IMR-90 (cell line): ENCODE measurements around the gene ERLIN1. TPM values are rescaled to one million over a fixed set of nuclear protein-coding genes. Genes with fewer than 3 reads are reported as not detected.

Experiments
- ATAC-seq: fragments of 200-7000 bp; cut with Tn5 transposase; 2 replicates; pipeline ENCODE4 v1.9.1; 2020; ENCODE audit warnings: low read depth, mild to moderate bottlenecking, moderate library complexity
- BruUV-seq: library from RNA; stranded (reverse); fragments of 400-500 nt; replicated peaks from 2 replicates; lab custom pipeline; 2021; lab: Mats Ljungman, UMichigan
- CTCF ChIA-PET: fragments of 300-600 bp; formaldehyde crosslinking; extraction: SDS; loops from one replicate; lab custom pipeline; 2021; ENCODE audit warnings: antibody characterized with exemption; lab: Yijun Ruan, JAX
- POLR2A ChIA-PET: fragments of 300-600 bp; sonication (Branson Sonifier 250); formaldehyde crosslinking; loops from one replicate; lab custom pipeline; 2022; ENCODE audit warnings: antibody characterized with exemption; ENCODE audit not compliant: unreplicated experiment; lab: Charles Lee
- DNase-seq: peaks from one replicate; pipeline ENCODE4 v3.0.0; 2013
- H2AFZ ChIP-seq: replicated peaks from 2 replicates; pipeline ENCODE3; 2013; ENCODE audit warnings: low read length, mild to moderate bottlenecking; ENCODE audit not compliant: poor library complexity
- H2AK5ac ChIP-seq: 2 replicates; pipeline ENCODE4 v1.6.1; 2013; ENCODE audit warnings: low read depth, low read length, inconsistent platforms
- H2AK9ac ChIP-seq: replicated peaks from 2 replicates; pipeline ENCODE3; 2013; ENCODE audit warnings: mild to moderate bottlenecking, low read depth, low read length, moderate library complexity; ENCODE audit not compliant: poor library complexity
- H2BK120ac ChIP-seq: 2 replicates; pipeline ENCODE4 v1.6.1; 2013; ENCODE audit warnings: low read depth, low read length, inconsistent platforms
- H2BK15ac ChIP-seq: 3 replicates; pipeline ENCODE4 v1.6.1; 2013; ENCODE audit warnings: low read depth, low read length, inconsistent platforms
- H2BK20ac ChIP-seq: 2 replicates; pipeline ENCODE4 v1.6.1; 2013; ENCODE audit warnings: low read depth, mild to moderate bottlenecking, inconsistent platforms, low read length, moderate library complexity
- H2BK5ac ChIP-seq: 2 replicates; pipeline ENCODE4 v1.6.1; 2013; ENCODE audit warnings: mild to moderate bottlenecking, low read depth, low read length, inconsistent platforms; ENCODE audit not compliant: poor library complexity, severe bottlenecking
- H3K14ac ChIP-seq: replicated peaks from 2 replicates; pipeline ENCODE4 v1.6.1; 2013; ENCODE audit warnings: low read depth, low read length, inconsistent platforms
- H3K18ac ChIP-seq: 2 replicates; pipeline ENCODE4 v1.6.1; 2013; ENCODE audit warnings: low read depth, low read length, control low read depth
- H3K23ac ChIP-seq: 2 replicates; pipeline ENCODE4 v1.6.1; 2013; ENCODE audit warnings: low read depth, low read length, inconsistent platforms
- H3K27ac ChIP-seq: 2 replicates; pipeline ENCODE4 v1.5.1; 2013; ENCODE audit warnings: mild to moderate bottlenecking, control low read depth, low read length; ENCODE audit not compliant: insufficient read depth
- H3K27me3 ChIP-seq: 2 replicates; pipeline ENCODE4 v1.6.1; 2013; ENCODE audit warnings: low read length; ENCODE audit not compliant: control insufficient read depth, insufficient read depth
- H3K36me3 ChIP-seq: 2 replicates; pipeline ENCODE4 v1.6.1; 2013; ENCODE audit warnings: low read length, mixed read lengths; ENCODE audit not compliant: control insufficient read depth, insufficient read depth
- H3K4ac ChIP-seq: 2 replicates; pipeline ENCODE4 v1.6.1; 2013; ENCODE audit warnings: low read depth, low read length, inconsistent platforms
- H3K4me1 ChIP-seq: 2 replicates; pipeline ENCODE4 v1.6.1; 2013; ENCODE audit warnings: low read length, mixed read lengths; ENCODE audit not compliant: control insufficient read depth, insufficient read depth
- H3K4me2 ChIP-seq: 2 replicates; pipeline ENCODE4 v1.6.1; 2013; ENCODE audit warnings: low read depth, mild to moderate bottlenecking, control low read depth, low read length, moderate library complexity
- H3K4me3 ChIP-seq: 2 replicates; pipeline ENCODE4 v1.5.1; 2013; ENCODE audit warnings: low read depth, mild to moderate bottlenecking, control low read depth, low read length, moderate library complexity; ENCODE audit not compliant: insufficient read depth
- H3K56ac ChIP-seq: 2 replicates; pipeline ENCODE4 v1.6.1; 2013; ENCODE audit warnings: low read length, inconsistent platforms; ENCODE audit not compliant: insufficient read depth; ENCODE audit errors: extremely low read depth
- H3K79me1 ChIP-seq, 2 experiments: 2 replicates each; pipeline ENCODE4 v1.6.1; 2013; ENCODE audit warnings: low read length in 2 of 2, inconsistent platforms in 1 of 2, low read depth in 1 of 2
- H3K9ac ChIP-seq: 2 replicates; pipeline ENCODE4 v1.6.1; 2013; ENCODE audit warnings: low read depth, low read length, control low read depth
- H3K9me1 ChIP-seq: 2 replicates; pipeline ENCODE4 v1.6.1; 2013; ENCODE audit warnings: low read length, inconsistent platforms; ENCODE audit not compliant: insufficient read depth
- H3K9me3 ChIP-seq: 2 replicates; pipeline ENCODE4 v1.6.1; 2013; ENCODE audit warnings: low read length; ENCODE audit not compliant: control insufficient read depth, insufficient read depth
- H4K20me1 ChIP-seq: 2 replicates; pipeline ENCODE4 v1.6.1; 2013; ENCODE audit warnings: low read length, inconsistent platforms; ENCODE audit not compliant: insufficient read depth
- H4K5ac ChIP-seq: 2 replicates; pipeline ENCODE4 v1.6.1; 2013; ENCODE audit warnings: mild to moderate bottlenecking, low read depth, low read length, control low read depth
- H4K8ac ChIP-seq, 2 experiments: 2 replicates each; pipeline ENCODE4 v1.6.1; 2013; ENCODE audit warnings: low read depth in 2 of 2, low read length in 2 of 2, control low read depth in 1 of 2, inconsistent platforms in 1 of 2
- H4K91ac ChIP-seq: 2 replicates; pipeline ENCODE4 v1.6.1; 2013; ENCODE audit warnings: low read depth, low read length, inconsistent platforms; ENCODE audit not compliant: insufficient read depth
- CEBPB ChIP-seq: IDR thresholded peaks from 2 replicates; pipeline ENCODE4 v1.6.1; 2012; ENCODE audit warnings: low read depth, low read length, improper control_type of control experiment
- CHD1 ChIP-seq: IDR thresholded peaks from 2 replicates; pipeline ENCODE4 v1.6.1; 2012; ENCODE audit warnings: low read depth, low read length, improper control_type of control experiment
- MAFK ChIP-seq: IDR thresholded peaks from 2 replicates; pipeline ENCODE4 v1.6.1; 2012; ENCODE audit warnings: low read depth, low read length, improper control_type of control experiment
- POLR2A ChIP-seq: IDR thresholded peaks from 2 replicates; pipeline ENCODE4 v1.6.1; 2012; ENCODE audit warnings: mild to moderate bottlenecking, low read depth, low read length
- RCOR1 ChIP-seq: IDR thresholded peaks from 2 replicates; pipeline ENCODE4 v1.6.1; 2012; ENCODE audit warnings: mild to moderate bottlenecking, low read length, improper control_type of control experiment; ENCODE audit not compliant: insufficient replicate concordance
- RFX5 ChIP-seq: IDR thresholded peaks from 2 replicates; pipeline ENCODE4 v1.8.0; 2012; ENCODE audit warnings: low read depth, mild to moderate bottlenecking, low read length, moderate library complexity
- WGBS, 2 experiments: methylation state at CpG; one replicate each; pipeline versions ENCODE4 v1.1.5 to v1.1.7; 2013; ENCODE audit warnings: missing lambda C conversion rate in 2 of 2; ENCODE audit not compliant: insufficient read length in 1 of 2; ENCODE audit errors: extremely low coverage in 2 of 2; 5-methylcytosine and 5-hydroxymethylcytosine counted together
- dilution Hi-C: fragments of 300-500 bp; cut with HindIII; formaldehyde crosslinking; loops from one replicate; pipeline ENCODE4 v1.14.3; 2018; ENCODE audit warnings: low sequenced_read_pairs; ENCODE audit not compliant: unreplicated experiment
- in situ Hi-C: fragments of 300-500 bp; cut with MboI; formaldehyde crosslinking; loops from 3 replicates; pipeline ENCODE4 v1.14.3; 2019; ENCODE audit warnings: low sequenced_read_pairs, inconsistent platforms, mixed read lengths
- intact Hi-C: fragments of 100-400 bp; cut with micrococcal nuclease; formaldehyde crosslinking; loops from 2 replicates; pipeline ENCODE4 v1.10.0; 2022
- polyA plus RNA-seq, 3 experiments: library from polyadenylated mRNA; depleted of rRNA; stranded (reverse); fragments of >200 nt; gene quantifications; 2 replicates each; pipeline ENCODE4 v1.2.3, GENCODE V29; 2012; ENCODE audit warnings: low replicate concordance in 1 of 3
- total RNA-seq: library from RNA; depleted of rRNA; stranded (reverse); fragments of >200 nt; gene quantifications from 2 replicates; pipeline ENCODE4 v1.2.3, GENCODE V29; 2012
- TF ChIP-seq, protein P1 (sequence below): conservative IDR thresholded peaks from 2 replicates; pipeline ENCODE4 v1.5.1; 2012; ENCODE audit warnings: mild to moderate bottlenecking, low read depth, low read length, improper control_type of control experiment
- TF ChIP-seq, protein P2 (sequence below): fragments of 150-350 bp; IDR thresholded peaks from 2 replicates; pipeline ENCODE4 v1.6.1; 2017; ENCODE audit warnings: mild to moderate bottlenecking, antibody characterized with exemption, low read length, low read depth

Gene ERLIN1
- total and polyA plus RNA-seq, 2 of the 4 experiments (the other 2 are of a cell fraction): 31.5 to 33.9 TPM

DNA sequence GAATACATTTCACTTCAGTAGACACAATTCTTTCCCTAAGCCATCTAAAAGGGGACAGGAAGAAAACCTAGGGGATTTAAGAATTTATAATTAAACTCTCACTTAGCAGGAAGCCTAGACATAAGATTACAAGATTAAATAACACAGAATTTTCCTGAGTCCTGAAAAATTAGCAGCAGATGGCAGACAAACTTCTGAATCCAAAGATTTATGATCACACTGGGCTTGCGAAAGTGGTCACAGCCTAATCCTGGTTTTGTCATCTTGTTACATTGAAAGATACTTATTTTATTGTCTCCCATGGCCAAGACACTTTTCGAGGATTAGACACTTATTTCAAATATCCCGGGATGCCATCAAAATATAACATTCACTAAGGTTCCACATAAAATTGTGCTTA is 2.9 kb downstream of the ERLIN1 start:
- H3K27ac ChIP-seq: no peak overlapping the region
- intact Hi-C loops (loop anchor here (10.0 kb wide), 1 partner anchor 448 kb away; the partner anchor contains the start of genes COX15 and CUTC), in situ Hi-C loops (loop anchor here (10.0 kb wide), 1 partner anchor 338 kb away; no protein-coding TSS in a partner anchor), dilution Hi-C loops (no loop called here)
- H2AK5ac ChIP-seq: no peak overlapping the region
- no peak overlapping the region for H3K56ac ChIP-seq
- no peak overlapping the region for H3K4ac ChIP-seq
- no peaks in the 10 kb centered on the region for H3K9me3 ChIP-seq
- H4K8ac ChIP-seq: no peak overlapping the region
- no peak overlapping the region for H3K4me3 ChIP-seq
- no peak overlapping the region for H2BK5ac ChIP-seq
- H3K79me1 ChIP-seq: peaks cover 20 to 41% of the 10 kb centered on the region in 2 experiments
- DNase-seq: no peak
- no peak overlapping the region for H2AK9ac ChIP-seq
- H2AFZ ChIP-seq: no peak overlapping the region
- H4K91ac ChIP-seq: no peak overlapping the region
- no CpG with 5 or more reads among the region's 3 CpGs for WGBS, 2 experiments
- no peaks in the 10 kb centered on the region for H3K27me3 ChIP-seq
- H3K36me3 ChIP-seq: peaks cover 2% of the 10 kb centered on the region; the same call in 1 of the 2 replicates
- ChIA-PET POLR2A (interaction anchor here (0.6 kb wide), 1 partner anchor 1635 kb away, joined by 3 read pairs; the partner anchor contains the start of gene OGA), CTCF (interaction anchor here (0.7 kb wide), 1 partner anchor 10 kb away, joined by 3 read pairs; no protein-coding TSS in a partner anchor)
- no peaks in the 10 kb centered on the region; the same call in 1 of the 2 replicates for H4K20me1 ChIP-seq
- TF ChIP-seq, protein P1, sequence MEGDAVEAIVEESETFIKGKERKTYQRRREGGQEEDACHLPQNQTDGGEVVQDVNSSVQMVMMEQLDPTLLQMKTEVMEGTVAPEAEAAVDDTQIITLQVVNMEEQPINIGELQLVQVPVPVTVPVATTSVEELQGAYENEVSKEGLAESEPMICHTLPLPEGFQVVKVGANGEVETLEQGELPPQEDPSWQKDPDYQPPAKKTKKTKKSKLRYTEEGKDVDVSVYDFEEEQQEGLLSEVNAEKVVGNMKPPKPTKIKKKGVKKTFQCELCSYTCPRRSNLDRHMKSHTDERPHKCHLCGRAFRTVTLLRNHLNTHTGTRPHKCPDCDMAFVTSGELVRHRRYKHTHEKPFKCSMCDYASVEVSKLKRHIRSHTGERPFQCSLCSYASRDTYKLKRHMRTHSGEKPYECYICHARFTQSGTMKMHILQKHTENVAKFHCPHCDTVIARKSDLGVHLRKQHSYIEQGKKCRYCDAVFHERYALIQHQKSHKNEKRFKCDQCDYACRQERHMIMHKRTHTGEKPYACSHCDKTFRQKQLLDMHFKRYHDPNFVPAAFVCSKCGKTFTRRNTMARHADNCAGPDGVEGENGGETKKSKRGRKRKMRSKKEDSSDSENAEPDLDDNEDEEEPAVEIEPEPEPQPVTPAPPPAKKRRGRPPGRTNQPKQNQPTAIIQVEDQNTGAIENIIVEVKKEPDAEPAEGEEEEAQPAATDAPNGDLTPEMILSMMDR: no peak
- no peak for TF ChIP-seq CEBPB
- no peak for TF ChIP-seq RCOR1
- TF ChIP-seq POLR2A: no peak
- no peak for TF ChIP-seq RFX5
- TF ChIP-seq, protein P2, sequence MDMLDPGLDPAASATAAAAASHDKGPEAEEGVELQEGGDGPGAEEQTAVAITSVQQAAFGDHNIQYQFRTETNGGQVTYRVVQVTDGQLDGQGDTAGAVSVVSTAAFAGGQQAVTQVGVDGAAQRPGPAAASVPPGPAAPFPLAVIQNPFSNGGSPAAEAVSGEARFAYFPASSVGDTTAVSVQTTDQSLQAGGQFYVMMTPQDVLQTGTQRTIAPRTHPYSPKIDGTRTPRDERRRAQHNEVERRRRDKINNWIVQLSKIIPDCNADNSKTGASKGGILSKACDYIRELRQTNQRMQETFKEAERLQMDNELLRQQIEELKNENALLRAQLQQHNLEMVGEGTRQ: no peak
- no peak for TF ChIP-seq CHD1
- no peak for TF ChIP-seq MAFK
- H3K14ac ChIP-seq: no peak overlapping the region
- no peak overlapping the region for H3K23ac ChIP-seq
- no peak overlapping the region for H3K9ac ChIP-seq
- H3K9me1 ChIP-seq: no peaks in the 10 kb centered on the region; the same call in 1 of the 2 replicates
- H3K4me1 ChIP-seq: peaks cover 6% of the 10 kb centered on the region
- no peak overlapping the region for H3K4me2 ChIP-seq
- no peak overlapping the region for H2BK15ac ChIP-seq
- H2BK120ac ChIP-seq: no peak overlapping the region
- ATAC-seq: no peak
- no peak overlapping the region for H3K18ac ChIP-seq
- no peak overlapping the region for H4K5ac ChIP-seq
- no TSS peak for BruUV-seq
- no peak overlapping the region for H2BK20ac ChIP-seq
